ENCODE measurements around the gene UBXN10.
A peak's percentile ranks its signal among the peaks of the same experiment; 100 is the strongest.

UBXN10 gene

DNA sequence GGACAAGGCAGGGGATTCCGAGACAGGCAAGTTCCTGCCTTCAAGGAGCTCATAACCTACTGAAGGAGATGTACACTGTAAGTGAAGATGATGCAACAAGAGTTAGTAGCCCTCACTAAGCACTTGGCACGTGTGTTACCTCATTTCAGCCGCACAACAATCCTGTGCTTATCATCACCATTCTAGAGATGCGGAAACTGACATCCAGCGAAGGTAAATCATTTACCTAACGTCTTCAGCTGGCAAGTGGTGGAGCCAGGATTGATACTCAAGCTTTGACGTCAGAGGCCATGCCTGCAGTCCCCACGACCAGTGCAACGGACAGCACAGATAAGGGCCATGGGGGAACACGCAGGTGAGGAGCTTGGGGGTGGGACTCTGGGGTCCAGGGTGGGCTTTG lies 2.9 kb upstream of the UBXN10 start:
- no peak for DNase-seq (ENCODE audit: low spot score)

DNA sequence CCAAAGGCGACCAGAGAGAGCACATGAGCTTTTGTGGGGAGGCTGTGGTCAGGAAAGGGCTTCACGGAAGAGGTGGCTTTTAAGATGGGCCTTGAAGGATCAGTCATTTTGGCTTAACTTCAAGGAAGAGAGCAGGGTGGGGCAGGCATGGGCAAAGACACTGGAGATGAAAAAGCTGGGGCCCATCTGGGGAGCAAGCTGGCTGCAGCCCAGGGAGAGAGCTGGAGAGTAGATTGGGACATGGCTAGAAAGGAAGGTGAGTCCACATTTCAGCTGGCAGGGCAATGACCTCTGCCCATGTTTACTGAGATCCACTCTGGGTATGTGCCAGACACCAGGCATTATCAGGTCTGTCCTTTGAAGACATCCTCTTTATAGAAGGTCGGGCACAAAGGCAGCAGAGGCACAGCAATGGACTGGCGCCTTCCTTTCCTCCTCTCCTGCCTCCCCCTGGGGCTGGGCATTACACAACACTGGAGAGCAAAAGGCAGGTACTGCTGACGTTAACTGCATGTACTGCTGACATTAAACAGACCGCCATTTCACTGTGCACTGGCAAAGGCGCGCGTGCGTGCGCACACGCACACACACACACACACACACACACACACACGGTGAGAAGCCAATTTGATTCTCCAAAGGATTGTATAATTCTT lies 2.2 kb upstream of the UBXN10 start:
- DNase-seq (ENCODE audit: low spot score): no peak

DNA sequence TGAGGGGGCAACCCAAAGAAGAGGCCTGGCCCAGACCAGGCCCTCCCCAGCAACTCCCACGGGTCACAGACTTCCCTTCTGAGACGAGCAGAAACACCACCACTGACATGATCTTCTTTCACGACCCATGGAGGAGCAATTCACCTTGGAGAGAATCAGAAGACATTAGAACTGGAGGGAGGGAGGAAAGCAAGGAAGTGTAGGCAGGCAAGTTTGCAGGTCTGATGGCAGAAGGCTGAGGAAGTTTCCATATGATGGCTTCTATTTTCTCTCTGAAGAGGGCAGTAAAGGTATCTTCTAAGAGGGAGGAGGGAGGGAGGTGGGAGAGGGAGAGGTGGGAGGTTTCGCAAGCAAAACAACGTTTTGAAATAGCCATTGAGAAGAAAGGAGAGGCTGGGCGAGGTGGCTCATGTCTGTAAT lies 1.4 kb upstream of the UBXN10 start:
- DNase-seq (ENCODE audit: low spot score): no peak

DNA sequence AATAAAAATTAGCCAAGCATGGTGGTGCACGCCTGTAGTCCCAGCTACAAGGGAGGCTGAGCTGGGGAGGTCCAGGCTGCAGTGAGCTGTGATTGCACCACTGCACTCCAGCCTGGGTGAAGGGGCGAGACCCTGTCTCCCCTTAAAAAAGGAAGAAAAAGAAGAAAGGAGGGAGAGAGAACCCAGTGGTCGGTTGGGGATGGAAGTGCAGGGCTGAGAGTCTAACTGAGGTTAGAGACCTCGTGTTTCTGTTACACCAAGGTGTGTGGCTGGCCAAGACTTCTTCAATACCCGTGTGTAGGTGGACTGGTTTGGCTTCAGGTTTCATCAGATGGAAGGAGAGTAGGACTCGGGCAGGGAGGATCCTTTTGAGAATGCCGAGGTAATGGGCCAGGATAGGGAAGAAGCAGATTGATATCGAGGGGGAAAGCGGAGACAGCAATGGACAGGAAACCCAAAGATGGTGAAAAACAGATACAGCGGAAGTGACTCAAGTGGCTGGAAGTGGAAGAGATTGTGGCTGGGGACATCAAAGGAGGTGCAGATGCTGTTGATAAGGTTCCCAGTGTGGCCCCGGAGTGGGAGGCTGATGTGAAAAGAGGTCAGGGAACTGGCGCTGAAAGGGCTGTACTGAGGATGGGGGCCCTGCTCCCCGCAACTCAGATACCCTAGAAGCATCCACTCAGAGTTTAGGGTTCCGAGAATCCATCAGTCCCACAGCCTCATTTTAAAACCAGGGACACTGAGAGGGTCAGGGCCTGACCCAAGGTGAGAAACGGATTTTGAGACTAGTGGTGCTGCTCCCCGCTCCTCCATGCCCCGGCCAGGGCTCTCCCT lies 681 bp upstream of the UBXN10 start:
- no peak for DNase-seq (ENCODE audit: low spot score)

DNA sequence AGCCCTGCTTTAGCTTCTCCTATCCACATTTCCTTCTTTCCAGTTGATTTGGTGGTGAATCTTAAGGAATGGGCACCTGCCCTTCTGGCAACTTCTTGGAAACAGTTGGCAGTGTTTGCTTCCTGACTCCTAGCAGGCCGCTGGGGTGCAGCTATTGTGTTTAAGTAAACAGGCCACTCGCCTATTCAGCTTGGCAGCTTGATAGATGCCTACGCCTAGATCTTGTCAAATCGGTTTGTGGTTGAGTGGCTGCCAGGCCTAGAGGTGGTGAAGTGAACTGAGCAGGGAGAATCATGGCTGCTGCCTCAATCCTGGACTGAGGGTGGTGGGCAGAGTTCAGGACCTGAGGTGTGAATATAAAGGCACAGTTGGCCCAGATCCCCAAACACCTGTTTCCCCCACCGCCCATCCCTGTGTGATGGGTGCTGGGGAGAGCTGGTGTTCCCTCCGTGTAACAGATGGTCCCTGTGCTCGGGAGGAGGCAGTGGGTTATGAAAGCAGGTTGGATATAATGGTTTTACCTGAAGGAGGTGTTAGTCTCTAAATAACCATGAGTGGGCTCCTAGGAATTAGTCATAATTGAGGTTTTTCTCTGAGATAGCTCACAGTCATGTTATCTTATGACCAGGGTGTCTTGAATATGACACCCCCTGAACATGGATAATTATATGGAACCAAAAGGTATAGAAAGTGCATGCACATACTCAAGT lies 1.4 kb downstream of the UBXN10 start:
- DNase-seq (ENCODE audit: low spot score): no peak

DNA sequence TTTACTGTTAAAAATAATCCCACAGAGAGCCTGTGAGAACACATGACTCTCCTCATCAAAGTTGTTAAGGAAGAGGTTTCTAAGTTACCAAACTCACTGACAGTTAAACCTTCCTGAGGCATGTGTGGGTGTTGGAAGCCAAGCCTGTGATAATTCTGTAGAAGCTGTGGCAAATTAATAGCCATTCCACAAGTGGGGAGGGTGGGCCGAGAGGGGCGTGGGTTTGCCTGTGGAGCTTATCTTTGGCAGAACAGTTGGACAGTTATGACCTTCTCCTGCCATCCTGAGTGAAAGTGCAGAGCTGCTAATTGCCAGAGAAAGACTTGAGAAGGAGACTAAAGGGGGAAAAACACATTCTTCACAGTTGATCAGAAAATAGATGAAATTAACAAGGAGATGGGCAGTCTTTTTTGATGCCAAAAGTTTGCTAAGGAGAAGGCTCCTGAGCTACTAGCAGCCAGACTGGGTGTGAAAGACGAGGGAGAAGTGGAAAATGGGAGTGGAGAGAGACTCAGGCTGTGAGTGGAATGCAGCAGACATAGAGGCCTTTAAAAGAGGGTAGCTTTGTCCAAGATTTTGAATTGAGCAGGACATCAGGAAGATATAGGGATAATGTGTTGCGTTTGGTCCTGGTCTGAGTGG lies 2.0 kb downstream of the UBXN10 start:
- DNase-seq (ENCODE audit: low spot score): no peak

DNA sequence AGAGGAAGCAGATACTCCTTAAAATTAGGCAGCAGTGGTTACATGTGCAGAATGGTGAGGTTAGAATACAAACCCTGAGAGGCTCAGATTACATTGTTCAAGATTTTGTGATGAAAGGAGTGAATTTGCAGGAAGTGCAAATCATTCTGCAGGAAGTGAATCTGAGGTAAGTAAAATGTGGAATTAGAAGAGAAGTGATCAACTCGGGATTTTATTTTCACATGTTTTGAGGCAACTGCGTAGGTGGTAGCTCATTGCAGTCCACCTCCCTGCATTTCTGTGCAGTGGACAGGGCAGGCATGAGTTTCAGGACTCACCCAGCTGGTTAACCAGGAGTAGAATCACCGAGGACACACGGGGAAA lies 2.5 kb downstream of the UBXN10 start:
- no peak for DNase-seq (ENCODE audit: low spot score)

DNA sequence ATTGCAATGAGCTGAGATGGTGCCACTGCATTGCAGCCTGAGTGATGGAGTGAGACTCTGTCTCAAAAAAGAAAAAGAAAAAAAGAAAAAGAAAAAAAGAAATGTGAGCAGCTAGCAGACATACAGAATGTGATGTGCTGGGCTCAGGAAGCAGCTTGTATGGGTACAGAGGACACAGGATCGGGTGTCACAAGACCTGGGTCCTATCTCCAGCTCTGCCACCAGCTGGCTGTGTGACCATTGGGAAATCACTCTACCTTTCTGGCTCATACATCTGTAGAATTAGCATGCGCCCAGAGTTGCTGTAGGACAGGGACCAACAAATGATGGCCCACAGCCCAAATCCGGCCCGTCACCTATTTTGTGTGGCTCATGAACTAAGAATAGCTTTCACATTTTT lies 3.8 kb downstream of the UBXN10 start:
- DNase-seq (ENCODE audit: low spot score): no peak

DNA sequence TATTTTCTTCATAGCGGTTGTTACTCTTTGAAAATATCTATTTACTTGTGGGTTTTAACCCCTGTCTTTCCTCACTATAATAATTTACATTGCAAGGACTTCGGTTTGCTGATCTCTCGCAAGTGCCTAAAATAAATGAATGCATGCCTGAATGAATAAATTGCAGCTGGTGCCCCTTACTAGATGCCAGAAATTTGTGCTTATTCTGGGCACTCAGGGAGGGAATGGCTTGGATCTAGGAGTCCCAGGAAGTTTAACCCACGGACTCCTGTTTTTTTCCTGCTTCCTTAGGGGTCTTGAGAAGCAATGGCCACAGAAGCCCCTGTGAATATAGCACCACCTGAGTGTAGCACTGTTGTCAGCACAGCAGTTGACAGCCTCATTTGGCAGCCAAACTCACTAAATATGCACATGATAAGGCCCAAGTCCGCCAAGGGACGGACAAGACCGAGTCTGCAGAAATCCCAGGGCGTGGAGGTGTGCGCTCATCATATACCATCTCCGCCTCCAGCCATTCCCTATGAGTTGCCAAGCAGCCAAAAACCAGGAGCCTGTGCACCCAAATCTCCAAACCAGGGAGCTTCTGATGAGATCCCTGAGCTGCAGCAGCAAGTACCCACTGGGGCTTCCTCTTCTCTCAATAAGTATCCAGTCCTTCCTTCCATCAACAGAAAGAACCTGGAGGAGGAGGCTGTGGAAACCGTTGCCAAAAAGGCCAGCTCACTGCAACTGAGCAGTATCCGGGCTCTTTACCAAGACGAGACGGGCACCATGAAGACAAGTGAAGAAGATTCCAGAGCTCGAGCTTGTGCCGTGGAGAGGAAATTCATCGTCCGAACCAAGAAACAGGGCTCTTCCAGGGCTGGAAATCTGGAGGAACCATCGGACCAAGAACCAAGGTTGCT lies 4.6 kb downstream of the UBXN10 start:
- no peak for DNase-seq (ENCODE audit: low spot score)

DNA sequence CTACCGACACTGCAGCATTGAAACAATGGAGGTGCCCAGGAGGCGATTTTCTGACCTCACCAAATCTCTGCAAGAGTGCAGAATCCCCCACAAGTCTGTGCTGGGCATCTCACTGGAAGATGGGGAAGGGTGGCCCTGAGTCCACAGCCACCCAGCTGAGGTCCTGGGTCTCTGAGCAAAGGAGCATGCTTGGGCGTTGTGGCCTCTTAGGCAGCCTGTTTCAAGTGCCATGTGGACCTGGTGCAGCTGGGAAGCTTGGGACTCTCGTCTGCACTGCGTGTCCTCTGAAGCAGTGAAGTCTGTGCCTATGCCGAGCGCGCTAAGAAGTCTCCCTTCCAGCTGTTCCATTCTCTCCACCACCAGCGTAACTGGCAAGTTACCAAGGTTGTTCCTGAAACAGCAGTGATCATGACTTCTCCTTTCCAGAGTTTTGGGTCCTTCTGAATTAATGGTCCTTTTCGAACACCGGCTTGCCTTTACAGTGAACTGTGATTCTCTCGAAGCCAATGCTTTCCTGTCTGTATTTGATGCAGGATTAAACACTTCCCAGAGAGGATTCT lies 5.5 kb downstream of the UBXN10 start:
- DNase-seq (ENCODE audit: low spot score): no peak

DNA sequence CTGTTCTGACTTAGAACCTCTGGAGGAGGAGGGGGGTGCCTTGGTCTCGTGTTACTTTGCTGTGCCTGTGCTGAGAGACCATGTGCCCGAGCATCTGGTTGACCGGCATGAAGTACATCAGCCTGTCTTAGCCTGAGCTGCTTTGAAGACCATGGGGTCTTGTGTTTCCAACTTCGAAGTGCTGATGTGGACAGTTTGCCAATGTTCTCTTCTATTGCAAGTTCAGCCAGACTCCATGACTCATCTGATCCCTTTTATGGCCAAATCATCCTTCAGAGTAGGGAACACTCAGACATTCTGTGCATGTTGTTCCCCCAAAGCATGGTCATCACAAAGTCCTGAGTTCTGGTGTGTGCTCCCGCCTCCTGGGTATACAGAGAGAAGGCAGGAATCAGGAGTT lies 6.5 kb downstream of the UBXN10 start:
- DNase-seq (ENCODE audit: low spot score): peak; percentile 33

DNA sequence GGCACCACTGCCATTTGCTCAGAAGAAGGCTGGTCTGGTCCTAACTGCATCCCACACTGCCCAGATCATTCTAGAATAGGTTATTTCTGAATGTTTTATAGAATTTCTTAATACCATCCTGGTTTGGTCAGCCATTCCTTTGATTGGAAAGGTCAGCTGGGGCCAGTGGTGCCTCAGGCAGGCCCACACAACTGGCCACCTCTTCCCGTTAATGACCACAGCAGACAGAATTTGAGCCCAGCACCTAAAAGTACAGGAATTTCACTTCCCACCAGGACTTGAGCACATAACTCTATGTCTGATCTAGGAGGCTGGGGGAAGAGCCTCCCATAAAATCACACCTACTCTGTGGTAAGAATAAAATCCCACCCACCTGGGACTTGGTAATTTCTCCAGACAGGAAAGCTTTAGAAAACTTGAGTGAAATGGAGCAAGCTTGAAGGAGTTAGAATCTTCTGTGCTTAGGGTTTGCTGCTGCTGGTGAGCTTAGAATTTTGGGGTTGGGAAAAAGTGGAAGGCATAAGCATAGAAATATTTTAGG lies 7.0 kb downstream of the UBXN10 start:
- no peak for DNase-seq (ENCODE audit: low spot score)

DNA sequence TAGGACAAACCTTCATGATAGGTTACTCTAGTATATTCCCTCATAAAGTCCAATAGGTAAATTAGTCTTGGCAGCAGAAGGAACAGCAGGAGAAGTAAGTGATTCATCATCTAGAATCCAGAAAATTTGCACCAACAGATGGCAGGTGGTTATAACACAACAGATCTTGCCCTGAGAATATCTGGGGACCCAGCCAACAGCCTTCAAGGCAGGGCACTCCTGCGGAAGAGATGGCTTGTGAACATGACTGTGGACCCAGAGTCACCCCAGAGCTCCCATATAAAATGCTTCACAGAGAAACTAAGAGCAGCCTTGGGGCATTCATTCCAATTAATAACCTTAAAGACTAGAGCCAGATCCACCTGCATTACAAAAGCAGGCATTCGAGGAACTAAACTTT lies 8.3 kb downstream of the UBXN10 start:
- DNase-seq (ENCODE audit: low spot score): no peak

DNA sequence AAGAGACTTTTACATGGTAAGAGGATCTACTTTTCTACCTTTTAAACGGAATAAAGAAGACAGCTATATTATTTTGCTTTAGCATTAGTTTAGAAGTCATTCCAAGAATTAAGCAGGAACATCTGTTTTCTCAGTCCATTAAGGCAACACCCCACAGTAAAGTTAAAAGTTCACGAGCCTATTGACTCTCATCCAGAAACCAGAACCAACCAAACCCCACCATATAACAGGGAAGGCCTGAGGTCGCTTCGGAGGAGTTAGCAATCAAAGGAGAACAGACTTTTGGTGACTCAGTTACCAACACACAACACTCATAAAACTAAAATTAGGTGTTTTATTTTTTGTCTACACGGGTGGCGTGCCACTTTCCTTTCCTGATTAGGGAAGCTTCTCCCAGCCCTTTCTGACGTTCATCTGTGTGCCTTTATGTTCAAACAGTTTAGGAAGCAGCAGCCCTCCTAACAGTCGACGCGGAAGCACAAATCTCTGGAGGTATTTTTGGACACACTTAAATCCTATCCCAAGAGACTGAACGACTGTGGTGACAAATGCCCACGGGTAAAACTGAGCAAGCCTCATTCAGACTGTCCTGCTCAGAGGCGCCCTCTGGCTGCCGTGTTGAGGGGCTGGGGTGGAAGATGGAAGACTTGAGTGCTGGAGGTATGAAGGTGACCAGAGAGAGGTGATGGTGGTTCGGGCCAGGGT lies 9.0 kb downstream of the UBXN10 start:
- DNase-seq (ENCODE audit: low spot score): peak; percentile 71

DNA sequence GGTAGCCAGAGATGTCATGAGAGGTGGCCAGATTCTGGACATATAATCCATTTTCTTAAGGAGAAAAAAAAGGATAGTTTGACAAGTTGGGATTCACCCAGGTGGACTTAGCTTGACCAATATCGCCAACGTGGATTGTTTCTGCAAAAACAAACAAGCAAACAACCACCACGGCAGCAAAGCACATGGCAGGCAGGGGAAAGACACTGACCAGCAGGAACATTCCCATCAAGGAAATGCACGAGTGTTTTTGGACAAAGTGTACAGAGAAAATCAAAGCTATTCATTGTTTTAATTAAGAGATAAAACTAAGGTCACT lies 9.5 kb downstream of the UBXN10 start:
- DNase-seq (ENCODE audit: low spot score): no peak

DNA sequence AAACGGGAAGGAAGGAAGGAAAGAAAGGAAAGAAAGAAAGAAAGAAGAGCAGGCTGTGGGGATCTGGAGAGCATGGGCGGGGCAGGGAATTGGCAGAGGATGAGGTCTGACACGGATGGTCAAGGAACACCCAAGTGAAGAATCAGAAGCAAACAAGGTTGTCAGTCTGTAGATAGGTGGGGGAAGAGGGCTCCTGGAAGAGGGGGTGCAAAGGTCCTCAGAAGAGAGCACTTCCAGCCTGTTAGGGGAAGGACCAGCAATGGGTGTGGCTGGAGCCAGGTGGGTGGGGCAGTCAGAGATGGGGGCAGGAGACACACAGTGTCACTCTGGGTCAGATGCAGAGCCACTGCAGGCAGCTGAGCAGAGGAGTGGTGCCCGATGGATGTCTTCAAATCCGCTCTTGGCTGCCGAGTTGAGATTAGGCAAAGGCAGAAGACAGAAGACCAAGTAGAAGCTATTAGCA lies 11.5 kb downstream of the UBXN10 start:
- no peak for DNase-seq (ENCODE audit: low spot score)

DNA sequence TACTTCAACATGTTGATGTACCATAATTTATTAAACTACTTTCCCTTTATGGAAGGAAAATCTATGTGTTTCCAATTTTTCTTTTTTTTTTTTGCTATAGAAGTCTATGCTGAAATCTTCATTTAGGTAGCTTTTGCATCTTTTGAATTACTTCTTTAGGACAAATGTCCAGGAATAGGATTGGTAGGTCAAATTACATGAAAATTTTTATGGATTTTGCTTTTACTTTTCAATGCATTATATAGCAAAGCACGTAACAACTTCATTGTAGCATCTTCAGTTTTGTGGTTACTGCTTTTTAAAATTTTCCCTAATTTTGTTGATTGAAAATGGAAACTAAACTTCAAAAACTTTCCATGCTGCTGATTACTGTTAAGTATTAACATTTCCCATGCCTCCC lies 12.4 kb downstream of the UBXN10 start:
- no peak for DNase-seq (ENCODE audit: low spot score)

DNA sequence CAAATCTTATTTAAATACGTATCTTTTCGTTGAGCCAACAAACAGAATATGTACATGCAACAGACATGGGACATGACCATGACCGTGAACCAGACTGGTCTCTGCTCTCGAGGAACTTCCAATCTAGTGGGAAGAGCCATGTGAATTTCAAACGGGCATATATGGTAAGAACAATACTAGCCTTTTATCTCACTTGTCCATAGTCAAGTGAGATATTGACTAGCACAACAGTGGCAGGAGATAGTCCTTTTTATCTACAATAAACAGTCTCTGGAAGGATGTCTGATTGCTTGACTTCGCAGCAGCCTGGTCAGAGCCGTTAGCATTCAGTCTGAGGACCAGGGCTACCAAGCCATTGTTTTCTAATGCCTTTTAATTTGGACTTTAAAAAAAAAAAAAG lies 13.0 kb downstream of the UBXN10 start:
- no peak for DNase-seq (ENCODE audit: low spot score)

DNA sequence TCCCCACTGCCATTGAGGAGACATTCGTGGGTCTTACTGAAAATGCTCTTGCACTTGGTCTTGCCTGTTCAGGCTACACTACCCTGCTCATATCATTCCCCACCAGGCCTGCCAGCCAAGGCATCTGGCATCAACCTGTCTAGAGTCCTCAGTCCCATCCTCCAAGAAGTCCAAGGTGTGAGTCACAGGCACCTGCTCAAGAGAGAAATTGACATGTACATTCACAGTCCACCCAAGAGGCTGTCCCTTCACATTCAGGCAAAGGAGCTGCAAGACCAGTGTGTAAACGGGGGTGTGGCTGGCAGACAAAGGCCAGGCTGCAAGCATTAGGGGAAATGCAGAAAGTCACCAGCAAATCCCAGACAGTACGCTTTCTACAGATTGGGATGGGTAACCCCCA lies 13.5 kb downstream of the UBXN10 start:
- DNase-seq (ENCODE audit: low spot score): no peak

DNA sequence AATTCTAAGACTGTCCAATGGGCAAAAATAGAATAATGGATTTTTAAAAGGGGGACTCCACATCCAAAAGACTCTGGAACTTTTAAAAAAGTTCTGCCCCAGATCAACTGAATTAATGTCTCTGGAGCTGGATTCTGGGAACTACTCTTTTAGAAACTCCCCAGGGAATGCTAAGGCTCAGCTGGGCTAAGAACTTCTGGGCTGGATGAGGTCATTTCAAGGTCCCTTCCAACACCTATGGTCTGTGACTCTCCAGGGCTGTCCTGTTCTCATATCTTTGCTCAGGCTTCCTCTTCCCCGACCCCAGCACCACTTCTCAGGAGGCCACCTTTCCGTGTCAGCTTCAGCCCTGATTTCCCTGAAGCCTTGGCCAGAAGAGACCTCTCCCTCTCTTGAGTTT lies 13.9 kb downstream of the UBXN10 start:
- no peak for DNase-seq (ENCODE audit: low spot score)

Measured in AG08396 (cell line).